Epithelial cell of prostate (primary cell): ENCODE results near the gene TCF19.

Experiments used
- DNase-seq: peaks from one replicate; pipeline ENCODE4 v3.0.0-alpha.2; 2011; ENCODE audit warnings: low read depth, low spot score
- H3K27ac ChIP-seq: fragments of 450-650 bp; 2 replicates; pipeline ENCODE4 v1.5.1; 2017; ENCODE audit warnings: mild to moderate bottlenecking

TCF19 gene

GRCh38 chr6:31126396-31127175 lies 31.8 kb upstream of the TCF19 start:
- DNase-seq, result no peak
- peak overlapping the region; percentile 89 for H3K27ac ChIP-seq

- H3K27ac ChIP-seq, result no peak overlapping the region
- no peak for DNase-seq
Measured at GRCh38 chr6:31128093-31128676, 30.2 kb upstream of the TCF19 start.

GRCh38 chr6:31129130-31129529 lies 29.3 kb upstream of the TCF19 start:
- no peak for DNase-seq

GRCh38 chr6:31130751-31131150 lies 27.6 kb upstream of the TCF19 start:
- no peak overlapping the region for H3K27ac ChIP-seq
- no peak for DNase-seq

More at GRCh38 chr6:31129130-31129529, 29.3 kb upstream of the TCF19 start:
- peak overlapping the region; percentile 6 for H3K27ac ChIP-seq

GRCh38 chr6:31131595-31131994 lies 26.8 kb upstream of the TCF19 start:
- DNase-seq, result no peak
- H3K27ac ChIP-seq, result no peak overlapping the region

- no peak for DNase-seq
- H3K27ac ChIP-seq, result no peak overlapping the region
Measured at GRCh38 chr6:31132806-31133205, 25.6 kb upstream of the TCF19 start.

- no peak for DNase-seq
- no peak overlapping the region for H3K27ac ChIP-seq
Measured at GRCh38 chr6:31135710-31136109, 22.7 kb upstream of the TCF19 start.

GRCh38 chr6:31138982-31139381 lies 19.4 kb upstream of the TCF19 start, which contains the start of gene PSORS1C2:
Gene PSORS1C2 (minus strand): TSS chr6:31139066. CDS start chr6:31139026, 40 bp downstream.
- no peak within 1 kb of the TSS for H3K27ac ChIP-seq
- no peak for DNase-seq

- no peak overlapping the region for H3K27ac ChIP-seq
- no peak for DNase-seq
Measured at GRCh38 chr6:31139599-31139998, 18.8 kb upstream of the TCF19 start.

GRCh38 chr6:31140643-31141042 lies 17.7 kb upstream of the TCF19 start:
- H3K27ac ChIP-seq, result no peak overlapping the region
- no peak for DNase-seq

GRCh38 chr6:31142361-31142761 lies 16.0 kb upstream of the TCF19 start:
- no peak for DNase-seq
- H3K27ac ChIP-seq, result no peak overlapping the region

GRCh38 chr6:31143148-31143547 lies 15.2 kb upstream of the TCF19 start:
- DNase-seq, result no peak
- H3K27ac ChIP-seq, result no peak overlapping the region

GRCh38 chr6:31144296-31144969 lies 14.0 kb upstream of the TCF19 start:
- no peak overlapping the region for H3K27ac ChIP-seq
- no peak for DNase-seq

- no peak for DNase-seq
- H3K27ac ChIP-seq, result no peak overlapping the region
Measured at GRCh38 chr6:31144970-31145340, 13.4 kb upstream of the TCF19 start.

GRCh38 chr6:31145386-31145785 lies 13.0 kb upstream of the TCF19 start:
- DNase-seq, result no peak
- no peak overlapping the region for H3K27ac ChIP-seq

- H3K27ac ChIP-seq, result no peak overlapping the region
- no peak for DNase-seq
Measured at GRCh38 chr6:31149827-31150447, 8.5 kb upstream of the TCF19 start.

GRCh38 chr6:31152781-31153180 lies 5.6 kb upstream of the TCF19 start:
- H3K27ac ChIP-seq, result no peak overlapping the region
- no peak for DNase-seq

GRCh38 chr6:31154436-31154835 lies 4.0 kb upstream of the TCF19 start:
- H3K27ac ChIP-seq, result no peak overlapping the region
- DNase-seq, result no peak

- H3K27ac ChIP-seq, result no peak overlapping the region
- no peak for DNase-seq
Measured at GRCh38 chr6:31156641-31157040, 1.7 kb upstream of the TCF19 start.

GRCh38 chr6:31157513-31158139 lies 763 bp upstream of the TCF19 start, which contains the start of gene CCHCR1:
Gene CCHCR1 (minus strand): TSS chr6:31157802. CDS start chr6:31157600, 202 bp downstream.
- DNase-seq, result no peak
- peak within 1 kb of the TSS; percentile 22 for H3K27ac ChIP-seq
